Adrenal gland (tissue), 12 donors: Measurements from ENCODE around the gene CFAP410. TPM values are rescaled to one million over a fixed set of nuclear protein-coding genes. Genes with fewer than 3 reads are reported as not detected.

Experiments used
- DNase-seq, 7 donors: peaks; one replicate each; pipeline ENCODE4 v3.0.0-alpha.2; 2019 to 2020
- H3K27ac ChIP-seq, 5 donors: fragments of 200-600 bp; sonication (generic) in 4 of 5; 1 replicate in 3 of 5; 2 replicates in 2 of 5; pipeline versions ENCODE4 v1.5.1 to v1.8.0; 2016 to 2020; ENCODE audit warnings: mild to moderate bottlenecking in 1 of 5
- H3K27me3 ChIP-seq: fragments of 200-600 bp; 2 replicates; pipeline ENCODE4 v1.8.0; 2021
- H3K36me3 ChIP-seq, 2 donors: fragments of 200-600 bp; replicated peaks in 1 of 2; 1 replicate in 1 of 2; 2 replicates in 1 of 2; pipeline versions ENCODE4 v1.5.1 to v1.8.0; 2018 to 2022
- H3K4me1 ChIP-seq, 2 donors: fragments of 200-600 bp; replicated peaks in 1 of 2; 1 replicate in 1 of 2; 2 replicates in 1 of 2; pipeline versions ENCODE4 v1.5.1 to v1.8.0; 2018 to 2021
- H3K4me3 ChIP-seq, 4 donors: fragments of 200-600 bp; sonication (generic) in 3 of 4; one replicate each; pipeline ENCODE4 v1.5.1; 2016 to 2018
- H3K9me3 ChIP-seq, 3 donors: fragments of 200-600 bp; sonication (generic) in 1 of 3; replicated peaks in 1 of 3; 1 replicate in 2 of 3; 2 replicates in 1 of 3; pipeline versions ENCODE4 v1.5.1 to v1.8.0; 2016 to 2021
- POLR2A ChIP-seq, 2 donors: fragments of 450-650 bp; IDR thresholded peaks; one replicate each; pipeline ENCODE4 v1.6.1; 2017; ENCODE audit warnings: antibody characterized with exemption in 2 of 2, mild to moderate bottlenecking in 2 of 2, moderate library complexity in 1 of 2
- WGBS, 4 donors: extraction: QIAGEN DNeasy Blood & Tissue Kit in 2 of 4; methylation state at CpG; one replicate each; pipeline versions ENCODE4 v1.1.5 to v1.1.7; 2013 to 2017; 5-methylcytosine and 5-hydroxymethylcytosine counted together
- intact Hi-C, 2 donors: fragments of 100-400 bp; cut with DNase I; formaldehyde crosslinking; loops; one replicate each; pipeline versions ENCODE4 v1.14.1 to v1.15.0; 2022 to 2023
- polyA plus RNA-seq, 3 donors: library from polyadenylated mRNA; stranded (reverse); fragments of 200-250 nt in 2 of 3; fragments of 350-450 nt in 1 of 3; fragmentation: Illumina TruSeq in 1 of 3; extraction: RNeasy Lipid Tissue Mini Kit (QIAGEN cat#74804) in 1 of 3; gene quantifications; one replicate each; pipeline ENCODE4 v1.2.3, GENCODE V29; 2013 to 2014
- total RNA-seq, 9 donors: library from RNA; depleted of rRNA in 4 of 9; stranded (reverse); fragments of >200 nt in 4 of 9; fragments of 120-200 nt in 1 of 9; fragmentation: NEBNext Ultra II Directional in 1 of 9; extraction: Animal tissue kit (Norgen Biotek cat#: 25700) in 1 of 9; gene quantifications; one replicate each; pipeline versions ENCODE4 v1.1.0 to v1.2.4, GENCODE V29; 2013 to 2023
- TF ChIP-seq, protein P1 (sequence below), 6 experiments: fragments of 450-650 bp in 4 of 6; fragments of 200-600 bp in 2 of 6; sonication (generic) in 1 of 6; IDR thresholded peaks; 1 replicate in 5 of 6; 2 replicates in 1 of 6; pipeline versions ENCODE4 v1.5.1 to v1.8.0; 2016 to 2021; ENCODE audit warnings: antibody characterized with exemption in 6 of 6, mild to moderate bottlenecking in 2 of 6, moderate library complexity in 1 of 6
- donor health status: healthy with polysubstance abuse.
- donor health status: Bipolar disorder and iron deficiency.
- donor health status: DM: yes; HTN: yes; CAD: no.
- donor health status: DM: no; HTN: no; CAD: no.
- donor health status: DM: no; HTN: no; CAD: no.
- donor health status: DM: yes; HTN: yes; CAD: no.

CFAP410 gene
- total and polyA plus RNA-seq, 12 donors: 1.4 to 149 (median 37.0) TPM

DNA sequence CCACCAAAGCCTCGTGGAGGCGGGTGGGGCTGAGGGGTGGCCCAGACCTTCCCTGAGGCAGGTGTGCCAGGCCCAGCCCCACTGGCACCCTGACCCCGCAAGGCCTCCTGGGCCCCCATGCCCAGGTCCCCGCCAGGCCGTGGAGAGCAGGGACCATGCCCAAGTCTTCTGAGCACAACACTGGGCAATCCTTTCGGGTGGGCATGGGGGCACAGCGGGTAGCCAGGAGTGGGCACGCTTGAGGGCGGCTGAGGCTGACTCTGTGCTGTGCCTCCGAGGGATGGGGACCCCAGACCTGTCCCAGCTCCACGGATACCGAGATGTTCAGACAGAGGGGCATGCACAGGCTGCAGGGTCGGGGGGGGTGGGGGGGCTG, 12.9 kb downstream of the CFAP410 start:
- Histone ChIP-seq H3K4me1 (no peaks in the 10 kb centered on the region), H3K27me3 (no peaks in the 10 kb centered on the region), H3K36me3 (peaks cover 0 to 47% of the 10 kb centered on the region in 2 donors), H3K4me3 (no peak overlapping the region), H3K9me3 (no peaks in the 10 kb centered on the region), H3K27ac (no peak overlapping the region)
- DNase-seq: no peak
- TF ChIP-seq POLR2A (IDR thresholded peaks at IDR 0.05): no peak
- TF ChIP-seq, protein P1, sequence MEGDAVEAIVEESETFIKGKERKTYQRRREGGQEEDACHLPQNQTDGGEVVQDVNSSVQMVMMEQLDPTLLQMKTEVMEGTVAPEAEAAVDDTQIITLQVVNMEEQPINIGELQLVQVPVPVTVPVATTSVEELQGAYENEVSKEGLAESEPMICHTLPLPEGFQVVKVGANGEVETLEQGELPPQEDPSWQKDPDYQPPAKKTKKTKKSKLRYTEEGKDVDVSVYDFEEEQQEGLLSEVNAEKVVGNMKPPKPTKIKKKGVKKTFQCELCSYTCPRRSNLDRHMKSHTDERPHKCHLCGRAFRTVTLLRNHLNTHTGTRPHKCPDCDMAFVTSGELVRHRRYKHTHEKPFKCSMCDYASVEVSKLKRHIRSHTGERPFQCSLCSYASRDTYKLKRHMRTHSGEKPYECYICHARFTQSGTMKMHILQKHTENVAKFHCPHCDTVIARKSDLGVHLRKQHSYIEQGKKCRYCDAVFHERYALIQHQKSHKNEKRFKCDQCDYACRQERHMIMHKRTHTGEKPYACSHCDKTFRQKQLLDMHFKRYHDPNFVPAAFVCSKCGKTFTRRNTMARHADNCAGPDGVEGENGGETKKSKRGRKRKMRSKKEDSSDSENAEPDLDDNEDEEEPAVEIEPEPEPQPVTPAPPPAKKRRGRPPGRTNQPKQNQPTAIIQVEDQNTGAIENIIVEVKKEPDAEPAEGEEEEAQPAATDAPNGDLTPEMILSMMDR (IDR thresholded peaks at IDR 0.05): no peak
- intact Hi-C loops: loop anchor here in 1 of 2 donors (10.0 kb wide), 1 partner anchor 139 kb away; no protein-coding TSS in a partner anchor
- 87 to 100% (median 91%) methylated on average over 2 to 13 of the region's 13 CpGs for WGBS, 4 donors

DNA sequence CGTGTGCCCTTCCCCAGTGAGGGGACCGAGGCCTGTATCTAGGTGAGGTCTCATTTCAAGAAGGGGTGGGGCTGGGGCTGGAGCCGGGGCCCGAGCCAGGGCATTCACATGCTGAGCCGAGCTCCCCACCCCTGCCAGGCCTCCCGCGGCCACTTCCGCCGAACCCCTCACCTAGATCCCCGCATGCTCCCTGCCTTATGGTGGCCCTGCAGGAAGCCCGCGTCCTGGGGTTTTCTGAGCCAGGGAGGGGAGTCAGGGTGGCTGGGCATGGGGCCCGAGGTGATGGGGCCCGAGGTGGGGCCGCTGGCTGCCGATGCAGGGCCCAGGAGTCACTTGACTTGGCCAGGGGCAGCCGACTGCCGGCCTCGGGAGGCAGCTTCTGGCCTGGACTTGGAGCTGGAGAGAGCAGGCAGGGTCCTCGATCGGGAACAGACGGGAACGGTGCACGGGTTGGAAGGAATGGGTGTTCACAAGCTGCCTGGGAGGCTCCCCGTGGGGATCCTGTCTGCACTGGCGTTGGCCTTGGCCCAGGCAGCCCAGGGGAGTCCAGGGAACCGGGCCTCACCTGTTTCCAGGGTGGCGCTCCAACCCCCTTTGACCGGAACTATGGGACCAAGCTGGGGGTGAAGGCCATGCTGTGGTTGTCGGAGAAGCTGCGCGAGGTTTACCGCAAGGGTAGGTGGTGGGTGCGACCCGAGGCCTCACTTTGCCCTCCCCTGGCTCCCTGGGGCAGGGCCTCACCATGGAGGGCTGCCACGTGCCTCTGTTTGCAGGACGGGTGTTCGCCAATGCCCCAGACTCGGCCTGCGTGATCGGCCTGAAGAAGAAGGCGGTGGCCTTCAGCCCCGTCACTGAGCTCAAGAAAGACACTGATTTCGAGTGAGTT, 13.6 kb downstream of the CFAP410 start:
- TF ChIP-seq, protein P1 (IDR thresholded peaks at IDR 0.05): no peak
- TF ChIP-seq POLR2A (IDR thresholded peaks at IDR 0.05): no peak
- Histone ChIP-seq H3K36me3 (peaks cover 0 to 47% of the 10 kb centered on the region in 2 donors), H3K27ac (no peak overlapping the region), H3K9me3 (no peaks in the 10 kb centered on the region), H3K27me3 (no peaks in the 10 kb centered on the region), H3K4me3 (no peak overlapping the region), H3K4me1 (no peaks in the 10 kb centered on the region)
- intact Hi-C loops: loop anchor here in 1 of 2 donors (10.0 kb wide), 1 partner anchor 139 kb away; no protein-coding TSS in a partner anchor
- 89 to 94% (median 92%) methylated on average over 15 to 44 of the region's 44 CpGs for WGBS, 4 donors
- no peak for DNase-seq

DNA sequence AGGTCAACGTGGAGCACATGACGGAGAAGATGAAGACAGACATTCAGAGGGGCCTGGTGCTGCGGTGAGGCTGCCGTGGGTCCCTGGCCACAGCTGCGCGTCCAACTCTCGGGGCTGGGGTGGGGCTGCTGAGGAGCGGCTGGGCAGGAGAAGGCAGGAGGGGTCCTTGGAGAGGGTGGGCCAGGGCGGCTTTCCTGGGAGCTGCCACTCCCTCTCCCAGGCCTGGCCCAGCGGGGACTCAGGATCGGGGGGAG, 14.4 kb downstream of the CFAP410 start:
- no peaks in the 10 kb centered on the region for H3K27me3 ChIP-seq
- no peaks in the 10 kb centered on the region for H3K4me1 ChIP-seq
- 93 to 95% methylated on average over 11 of the region's 11 CpGs; no CpG with 5 or more reads in 2 of the 4 donors for WGBS, 4 donors
- H3K27ac ChIP-seq: no peak overlapping the region
- peaks cover 0 to 55% of the 10 kb centered on the region in 2 donors for H3K36me3 ChIP-seq
- intact Hi-C loops: loop anchor here in 1 of 2 donors (10.0 kb wide), 1 partner anchor 140 kb away; no protein-coding TSS in a partner anchor
- no peak for DNase-seq
- H3K4me3 ChIP-seq: no peak overlapping the region
- TF ChIP-seq, protein P1 (IDR thresholded peaks at IDR 0.05): no peak
- no peak for TF ChIP-seq POLR2A (IDR thresholded peaks at IDR 0.05)
- H3K9me3 ChIP-seq: no peaks in the 10 kb centered on the region

DNA sequence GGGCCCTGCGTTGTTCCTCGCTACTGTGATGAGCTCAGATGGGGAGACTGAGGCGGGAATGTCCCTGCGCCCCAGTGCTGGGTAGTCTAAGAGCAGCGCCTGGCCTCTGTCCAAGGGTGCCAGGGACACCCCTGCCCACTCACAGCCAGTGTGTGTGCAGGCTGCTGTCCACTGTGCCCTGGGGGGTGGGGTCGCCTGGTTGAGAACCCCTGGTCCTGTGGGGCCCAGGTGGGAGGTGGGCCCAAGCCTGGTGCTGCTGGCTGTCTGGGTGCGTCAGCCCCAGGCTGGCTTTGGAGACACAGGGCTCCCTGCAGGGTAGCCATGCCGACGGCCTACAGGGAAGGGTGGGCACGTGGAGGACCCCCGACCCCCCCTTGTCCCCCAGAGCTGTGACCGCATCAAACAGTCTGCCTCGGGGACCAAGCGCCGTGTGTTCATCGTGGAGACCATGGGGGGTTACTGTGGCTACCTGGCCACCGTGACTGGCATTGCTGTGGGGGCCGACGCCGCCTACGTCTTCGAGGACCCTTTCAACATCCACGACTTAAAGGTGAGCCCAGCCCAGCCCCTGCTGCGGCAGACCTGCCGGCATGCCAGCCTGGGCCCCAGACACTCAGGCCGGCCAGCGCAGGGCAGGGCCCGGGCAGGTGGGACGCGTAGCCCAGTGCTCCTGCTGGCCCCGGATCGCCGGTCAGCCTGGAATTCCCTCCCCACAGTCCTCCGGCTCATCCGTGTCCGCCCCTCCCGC, 14.9 kb downstream of the CFAP410 start:
- Histone ChIP-seq H3K4me1 (no peaks in the 10 kb centered on the region), H3K27me3 (no peaks in the 10 kb centered on the region), H3K27ac (no peak overlapping the region), H3K9me3 (no peaks in the 10 kb centered on the region), H3K4me3 (no peak overlapping the region), H3K36me3 (peaks cover 0 to 58% of the 10 kb centered on the region in 2 donors)
- WGBS, 4 donors: 95 to 100% (median 98%) methylated on average over 6 to 37 of the region's 37 CpGs
- intact Hi-C loops: loop anchor here in 1 of 2 donors (10.0 kb wide), 1 partner anchor 141 kb away; no protein-coding TSS in a partner anchor
- no peak for DNase-seq
- TF ChIP-seq POLR2A (IDR thresholded peaks at IDR 0.05): no peak
